IPS DF 6.9 (cell line): ENCODE results near the gene GNG12.
"Not testable (repeated sequence)": the region's sequence is repeated elsewhere in the genome, so short reads cannot be mapped to it uniquely, and the experiment has no call there.

ENCODE experiments used
- DNase-seq: peaks from one replicate; pipeline ENCODE4 v3.0.0-alpha.2; 2013; ENCODE audit warnings: low read depth, low spot score
- H3K27ac ChIP-seq: one replicate; pipeline ENCODE4 v1.5.1; 2013; ENCODE audit warnings: low read length, control low read depth
- H3K27me3 ChIP-seq: 2 replicates; pipeline ENCODE4 v1.6.1; 2013; ENCODE audit warnings: mild to moderate bottlenecking, low read length; ENCODE audit not compliant: control insufficient read depth, insufficient read depth
- H3K36me3 ChIP-seq: 2 replicates; pipeline ENCODE4 v1.6.1; 2013; ENCODE audit warnings: low read length; ENCODE audit not compliant: control insufficient read depth, insufficient read depth
- H3K4me1 ChIP-seq: 2 replicates; pipeline ENCODE4 v1.6.1; 2013; ENCODE audit warnings: low read length; ENCODE audit not compliant: control insufficient read depth, insufficient read depth
- H3K4me3 ChIP-seq: 2 replicates; pipeline ENCODE4 v1.5.1; 2013; ENCODE audit warnings: mild to moderate bottlenecking, low read length
- H3K9me3 ChIP-seq: 2 replicates; pipeline ENCODE4 v1.6.1; 2013; ENCODE audit warnings: low read length, inconsistent platforms; ENCODE audit not compliant: control insufficient read depth, insufficient read depth
- WGBS: extraction: QIAGEN DNeasy Blood & Tissue Kit; methylation state at CpG from one replicate; pipeline ENCODE4 v1.1.7; 2013; ENCODE audit warnings: mixed read lengths, missing lambda C conversion rate; ENCODE audit not compliant: insufficient read length, insufficient coverage; 5-methylcytosine and 5-hydroxymethylcytosine counted together

The GNG12 gene

GRCh38 chr1:67735806-67736627, 97.2 kb downstream of the GNG12 start:
- DNase-seq, result no peak
- Histone ChIP-seq H3K36me3 (no peaks in the 10 kb centered on the region), H3K4me3 (no peak overlapping the region), H3K27ac (no peak overlapping the region), H3K9me3 (no peaks in the 10 kb centered on the region), H3K27me3 (no peaks in the 10 kb centered on the region), H3K4me1 (peaks cover 6% of the 10 kb centered on the region)
- WGBS, result no CpG with 5 or more reads among the region's 11 CpGs

GRCh38 chr1:67735206-67735605, 98.1 kb downstream of the GNG12 start:
- Histone ChIP-seq H3K9me3 (no peaks in the 10 kb centered on the region), H3K27me3 (no peaks in the 10 kb centered on the region), H3K36me3 (no peaks in the 10 kb centered on the region), H3K4me3 (no peak overlapping the region), H3K27ac (no peak overlapping the region), H3K4me1 (peaks cover 6% of the 10 kb centered on the region)
- no CpG with 5 or more reads among the region's 3 CpGs for WGBS
- DNase-seq, result no peak

GRCh38 chr1:67734323-67734690, 99.0 kb downstream of the GNG12 start:
- Histone ChIP-seq H3K27me3 (no peaks in the 10 kb centered on the region), H3K36me3 (no peaks in the 10 kb centered on the region), H3K27ac (no peak overlapping the region), H3K9me3 (no peaks in the 10 kb centered on the region), H3K4me3 (no peak overlapping the region), H3K4me1 (peaks cover 6% of the 10 kb centered on the region)
- WGBS, result no CpG with 5 or more reads among the region's 3 CpGs
- no peak for DNase-seq

- DNase-seq, result no peak
- H3K9me3 ChIP-seq, result no peaks in the 10 kb centered on the region
- H3K27me3 ChIP-seq, result no peaks in the 10 kb centered on the region
- H3K4me1 ChIP-seq, result peaks cover 6% of the 10 kb centered on the region
- no peaks in the 10 kb centered on the region for H3K36me3 ChIP-seq
- no CpG with 5 or more reads among the region's 4 CpGs for WGBS
- H3K4me3 ChIP-seq, result no peak overlapping the region
- no peak overlapping the region for H3K27ac ChIP-seq
Measured at GRCh38 chr1:67733681-67734322, 99.5 kb downstream of the GNG12 start.

- H3K27me3 ChIP-seq, result no peaks in the 10 kb centered on the region
- WGBS, result no CpG with 5 or more reads among the region's 6 CpGs
- H3K27ac ChIP-seq, result no peak overlapping the region
- no peaks in the 10 kb centered on the region for H3K9me3 ChIP-seq
- H3K36me3 ChIP-seq, result no peaks in the 10 kb centered on the region
- H3K4me1 ChIP-seq, result peaks cover 6% of the 10 kb centered on the region
- no peak for DNase-seq
- H3K4me3 ChIP-seq, result no peak overlapping the region
Measured at GRCh38 chr1:67732750-67733151, 100.5 kb downstream of the GNG12 start.

DNA sequence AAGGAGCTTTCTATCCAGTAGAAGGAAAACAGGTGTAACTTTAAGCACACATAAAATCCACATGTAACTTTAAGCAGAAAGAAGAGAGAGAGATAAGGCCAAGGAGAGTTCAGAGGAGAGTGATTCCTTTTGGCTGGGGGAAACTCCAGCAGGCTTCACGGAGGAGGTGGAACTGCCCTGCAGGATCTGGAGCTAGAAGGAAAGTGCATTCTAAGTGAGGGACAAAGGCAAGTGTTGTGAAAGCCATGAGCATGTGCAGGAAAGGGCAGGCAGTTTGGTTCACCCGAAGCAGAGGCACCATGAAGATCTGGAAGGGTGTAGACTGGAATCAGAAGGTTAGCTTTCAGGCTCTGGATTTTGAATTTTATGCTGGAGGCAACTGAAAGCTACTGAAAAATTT, 101.9 kb downstream of the GNG12 start:
- Histone ChIP-seq H3K27ac (no peak overlapping the region), H3K27me3 (no peaks in the 10 kb centered on the region), H3K4me3 (no peak overlapping the region), H3K36me3 (no peaks in the 10 kb centered on the region), H3K4me1 (peaks cover 6% of the 10 kb centered on the region), H3K9me3 (no peaks in the 10 kb centered on the region)
- WGBS, result no CpG with 5 or more reads among the region's 2 CpGs
- DNase-seq, result no peak

DNA sequence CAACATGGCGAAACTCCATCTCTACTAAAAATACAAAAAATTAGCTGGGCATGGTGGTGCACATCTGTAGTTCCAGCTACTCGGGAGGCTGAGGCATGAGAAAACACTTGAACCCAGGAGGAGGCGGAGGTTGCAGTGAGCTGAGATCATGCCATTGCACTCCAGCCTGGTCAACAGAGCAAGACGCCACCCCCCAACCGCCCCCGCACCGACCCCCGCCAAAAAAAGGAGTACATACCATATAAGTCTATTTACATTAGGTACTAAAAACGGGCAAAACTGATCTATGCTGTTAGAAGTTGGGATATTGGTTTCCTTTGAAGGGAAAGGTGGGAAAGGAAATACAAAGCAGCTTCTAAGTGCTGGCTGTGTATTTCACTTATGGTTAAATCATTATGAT, 103.0 kb downstream of the GNG12 start:
- not testable (repeated sequence) for DNase-seq, H3K4me3 ChIP-seq, H3K27ac ChIP-seq, H3K9me3 ChIP-seq, H3K4me1 ChIP-seq, H3K36me3 ChIP-seq, H3K27me3 ChIP-seq
- no CpG with 5 or more reads among the region's 9 CpGs for WGBS

DNA sequence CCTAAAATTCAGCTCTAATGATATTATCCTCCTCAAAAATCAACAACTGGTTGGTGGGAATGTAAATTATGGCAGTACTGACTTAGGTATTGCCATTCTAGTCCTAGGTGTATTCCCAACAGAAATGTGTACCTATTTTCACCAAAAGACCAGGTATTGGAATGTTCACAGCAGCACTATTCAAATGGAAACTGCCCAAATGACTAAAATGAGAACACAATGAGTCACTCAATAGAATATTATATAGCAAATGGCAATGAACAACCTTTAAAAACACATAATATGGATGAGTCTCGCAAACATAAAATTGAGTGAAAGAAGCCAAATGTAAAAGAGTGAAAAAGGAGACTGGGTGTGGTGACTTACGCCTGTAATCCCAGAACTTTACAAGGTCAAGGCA, 103.4 kb downstream of the GNG12 start:
- Histone ChIP-seq H3K9me3 (no peaks in the 10 kb centered on the region), H3K27ac (no peak overlapping the region), H3K27me3 (no peaks in the 10 kb centered on the region), H3K4me1 (peaks cover 3% of the 10 kb centered on the region; the same call in 1 of the 2 replicates), H3K36me3 (no peaks in the 10 kb centered on the region), H3K4me3 (no peak overlapping the region)
- WGBS, result no CpG with 5 or more reads among the region's 2 CpGs
- no peak for DNase-seq

DNA sequence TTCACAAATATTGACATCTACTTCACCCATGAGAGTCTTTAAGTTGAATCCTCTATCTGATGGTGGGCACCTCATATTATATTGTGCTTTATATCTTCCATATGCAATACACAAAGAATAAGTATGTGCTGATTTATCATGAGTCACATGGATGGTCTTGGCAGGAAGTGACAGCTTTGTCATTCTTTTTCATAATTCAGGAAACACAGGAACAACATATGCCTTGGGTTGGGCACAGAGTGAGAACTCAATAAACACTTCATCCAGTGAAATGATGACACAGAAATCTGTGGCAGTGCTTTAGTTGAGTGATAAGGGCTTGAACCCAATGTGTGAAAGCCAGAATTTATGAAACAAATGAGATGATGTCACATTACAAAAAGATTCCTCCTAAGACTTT, 107.0 kb downstream of the GNG12 start:
- H3K4me1 ChIP-seq, result peaks cover 4% of the 10 kb centered on the region; the same call in 1 of the 2 replicates
- no peak overlapping the region for H3K4me3 ChIP-seq
- no peaks in the 10 kb centered on the region for H3K9me3 ChIP-seq
- no peak for DNase-seq
- H3K27me3 ChIP-seq, result no peaks in the 10 kb centered on the region
- no peaks in the 10 kb centered on the region for H3K36me3 ChIP-seq
- H3K27ac ChIP-seq, result no peak overlapping the region

- Histone ChIP-seq H3K27me3 (no peaks in the 10 kb centered on the region), H3K4me1 (peaks cover 4% of the 10 kb centered on the region; the same call in 1 of the 2 replicates), H3K9me3 (no peaks in the 10 kb centered on the region), H3K36me3 (no peaks in the 10 kb centered on the region), H3K4me3 (no peak overlapping the region), H3K27ac (no peak overlapping the region)
- no peak for DNase-seq
- no CpG with 5 or more reads among the region's 3 CpGs for WGBS
Measured at GRCh38 chr1:67724928-67725560, 108.2 kb downstream of the GNG12 start.
